ENCODE data around the gene LOXL1.

DNA sequence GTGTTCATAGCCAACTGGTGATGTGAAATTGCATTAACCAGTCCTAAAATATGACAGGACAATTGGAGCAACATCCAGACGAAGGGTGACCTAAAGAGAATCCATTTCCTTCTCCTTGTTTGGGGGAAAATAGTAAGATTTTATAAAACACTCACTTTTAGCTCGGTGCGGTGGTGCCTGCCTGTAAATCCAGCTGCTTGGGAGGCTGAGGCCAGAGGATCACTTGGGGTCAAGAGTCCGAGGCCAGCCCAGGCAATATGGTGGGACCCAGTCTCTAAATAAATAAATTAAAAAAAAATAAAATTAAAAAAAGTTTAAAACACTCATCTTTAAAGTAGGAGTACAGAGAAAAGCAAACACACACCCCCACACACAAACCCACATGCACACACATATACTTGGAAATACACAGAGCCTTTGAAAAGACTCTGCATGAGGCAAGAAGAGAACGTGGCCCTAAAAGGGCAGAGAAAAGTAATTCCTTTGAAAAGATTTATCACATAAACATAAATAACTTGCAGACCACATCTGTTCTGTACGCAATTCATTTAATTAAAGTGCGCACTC, 14.1 kb upstream of the LOXL1 start:
- TF ChIP-seq YY1 (IDR thresholded peaks at IDR 0.05; ENCODE audit: low read depth): no peak
- no peak for TF ChIP-seq TEAD4 (IDR thresholded peaks at IDR 0.05)
- TF ChIP-seq ZBTB7A (IDR thresholded peaks at IDR 0.05; ENCODE audit: low read depth): no peak
- no peak for TF ChIP-seq EGR1 (IDR thresholded peaks at IDR 0.05)
- TF ChIP-seq MAX (IDR thresholded peaks at IDR 0.05): no peak
- no peak for TF ChIP-seq RAD21 (IDR thresholded peaks at IDR 0.05; ENCODE audit: low read depth)
- TF ChIP-seq EP300 (IDR thresholded peaks at IDR 0.05; ENCODE audit: borderline replicate concordance): no peak
- TF ChIP-seq, protein P1, sequence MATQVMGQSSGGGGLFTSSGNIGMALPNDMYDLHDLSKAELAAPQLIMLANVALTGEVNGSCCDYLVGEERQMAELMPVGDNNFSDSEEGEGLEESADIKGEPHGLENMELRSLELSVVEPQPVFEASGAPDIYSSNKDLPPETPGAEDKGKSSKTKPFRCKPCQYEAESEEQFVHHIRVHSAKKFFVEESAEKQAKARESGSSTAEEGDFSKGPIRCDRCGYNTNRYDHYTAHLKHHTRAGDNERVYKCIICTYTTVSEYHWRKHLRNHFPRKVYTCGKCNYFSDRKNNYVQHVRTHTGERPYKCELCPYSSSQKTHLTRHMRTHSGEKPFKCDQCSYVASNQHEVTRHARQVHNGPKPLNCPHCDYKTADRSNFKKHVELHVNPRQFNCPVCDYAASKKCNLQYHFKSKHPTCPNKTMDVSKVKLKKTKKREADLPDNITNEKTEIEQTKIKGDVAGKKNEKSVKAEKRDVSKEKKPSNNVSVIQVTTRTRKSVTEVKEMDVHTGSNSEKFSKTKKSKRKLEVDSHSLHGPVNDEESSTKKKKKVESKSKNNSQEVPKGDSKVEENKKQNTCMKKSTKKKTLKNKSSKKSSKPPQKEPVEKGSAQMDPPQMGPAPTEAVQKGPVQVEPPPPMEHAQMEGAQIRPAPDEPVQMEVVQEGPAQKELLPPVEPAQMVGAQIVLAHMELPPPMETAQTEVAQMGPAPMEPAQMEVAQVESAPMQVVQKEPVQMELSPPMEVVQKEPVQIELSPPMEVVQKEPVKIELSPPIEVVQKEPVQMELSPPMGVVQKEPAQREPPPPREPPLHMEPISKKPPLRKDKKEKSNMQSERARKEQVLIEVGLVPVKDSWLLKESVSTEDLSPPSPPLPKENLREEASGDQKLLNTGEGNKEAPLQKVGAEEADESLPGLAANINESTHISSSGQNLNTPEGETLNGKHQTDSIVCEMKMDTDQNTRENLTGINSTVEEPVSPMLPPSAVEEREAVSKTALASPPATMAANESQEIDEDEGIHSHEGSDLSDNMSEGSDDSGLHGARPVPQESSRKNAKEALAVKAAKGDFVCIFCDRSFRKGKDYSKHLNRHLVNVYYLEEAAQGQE (IDR thresholded peaks at IDR 0.05; ENCODE audit: low read depth): no peak
- TF ChIP-seq TAF1 (IDR thresholded peaks at IDR 0.05; ENCODE audit: low read depth): no peak
- TF ChIP-seq CEBPB (IDR thresholded peaks at IDR 0.05): no peak
- TF ChIP-seq, protein P2, sequence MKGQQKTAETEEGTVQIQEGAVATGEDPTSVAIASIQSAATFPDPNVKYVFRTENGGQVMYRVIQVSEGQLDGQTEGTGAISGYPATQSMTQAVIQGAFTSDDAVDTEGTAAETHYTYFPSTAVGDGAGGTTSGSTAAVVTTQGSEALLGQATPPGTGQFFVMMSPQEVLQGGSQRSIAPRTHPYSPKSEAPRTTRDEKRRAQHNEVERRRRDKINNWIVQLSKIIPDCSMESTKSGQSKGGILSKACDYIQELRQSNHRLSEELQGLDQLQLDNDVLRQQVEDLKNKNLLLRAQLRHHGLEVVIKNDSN (IDR thresholded peaks at IDR 0.05): no peak
- TF ChIP-seq TCF12 (IDR thresholded peaks at IDR 0.05; ENCODE audit: low read depth): no peak
- no peak for TF ChIP-seq FOXM1 (IDR thresholded peaks at IDR 0.05; ENCODE audit: borderline replicate concordance, low read depth)
